ENCODE results near the gene ITPR1.
"Not testable (repeated sequence)": the region's sequence is repeated elsewhere in the genome, so short reads cannot be mapped to it uniquely, and the experiment has no call there.

Gene ITPR1
- total RNA-seq = 137 reads per million, percentile 88 among the genes with 10 or more reads in this experiment

GRCh38 chr3:4493014-4493940 is at the start of gene ITPR1:
TSS of gene ITPR1 (plus strand) at chr3:4493348. CDS start at chr3:4516492, 23,144 bp downstream.
- peak; percentile 98 for DNase-seq

- no peak for DNase-seq
Observed at GRCh38 chr3:4447295-4447999, 45.7 kb upstream of the ITPR1 start.

GRCh38 chr3:4448187-4448586 is 45.0 kb upstream of the ITPR1 start:
- no peak for DNase-seq

- DNase-seq = no peak
Observed at GRCh38 chr3:4449043-4449805, 43.9 kb upstream of the ITPR1 start.

GRCh38 chr3:4454142-4454541 is 39.0 kb upstream of the ITPR1 start:
- DNase-seq = no peak

- not testable (repeated sequence) for DNase-seq
Observed at GRCh38 chr3:4456780-4457179, 36.4 kb upstream of the ITPR1 start.

- no peak for DNase-seq
Observed at GRCh38 chr3:4458961-4459360, 34.2 kb upstream of the ITPR1 start.

GRCh38 chr3:4460334-4460733 is 32.8 kb upstream of the ITPR1 start:
- no peak for DNase-seq

GRCh38 chr3:4461468-4462090 is 31.6 kb upstream of the ITPR1 start:
- DNase-seq = no peak

- no peak for DNase-seq
Observed at GRCh38 chr3:4462369-4463040, 30.6 kb upstream of the ITPR1 start.

- no peak for DNase-seq
Observed at GRCh38 chr3:4464576-4464975, 28.6 kb upstream of the ITPR1 start.

GRCh38 chr3:4466741-4467521 is 26.2 kb upstream of the ITPR1 start, which contains the start of gene SUMF1:
TSS of gene SUMF1 (minus strand) at chr3:4467269. CDS start at chr3:4467245, 24 bp downstream.
- peak; percentile 74 for DNase-seq

- no peak for DNase-seq
Observed at GRCh38 chr3:4467522-4467867, 25.7 kb upstream of the ITPR1 start.

- DNase-seq = no peak
Observed at GRCh38 chr3:4471907-4472306, 21.2 kb upstream of the ITPR1 start.

- DNase-seq = no peak
Observed at GRCh38 chr3:4472312-4472711, 20.8 kb upstream of the ITPR1 start.

- no peak for DNase-seq
Observed at GRCh38 chr3:4472766-4473165, 20.4 kb upstream of the ITPR1 start.

GRCh38 chr3:4474683-4475490 is 18.3 kb upstream of the ITPR1 start:
- no peak for DNase-seq

GRCh38 chr3:4475804-4476203 is 17.3 kb upstream of the ITPR1 start:
- DNase-seq = no peak

GRCh38 chr3:4476496-4476895 is 16.7 kb upstream of the ITPR1 start:
- no peak for DNase-seq

GRCh38 chr3:4478261-4478660 is 14.9 kb upstream of the ITPR1 start:
- no peak for DNase-seq
